Measurements from ENCODE around the gene APP.

DNA sequence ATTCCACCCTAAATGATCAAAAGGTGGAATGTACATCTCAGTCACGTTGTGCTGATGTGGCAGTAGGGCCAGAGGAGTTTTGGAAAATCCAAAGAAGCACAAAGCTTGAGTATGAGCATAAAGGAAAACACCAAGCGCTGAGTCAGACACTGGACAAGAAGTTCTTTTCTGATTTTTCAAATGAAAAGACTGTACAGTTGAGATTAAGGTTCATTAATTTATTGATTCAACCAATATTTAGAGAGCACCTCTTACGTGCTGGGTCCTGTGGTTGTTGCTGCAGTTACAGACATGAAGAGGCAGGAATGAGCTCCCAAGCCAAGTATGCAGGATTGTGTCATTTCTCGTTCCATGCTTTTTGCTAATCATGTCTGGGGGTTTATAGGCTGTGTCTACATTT lies 28.9 kb upstream of the APP start:
- TF ChIP-seq CTCF (IDR thresholded peaks at IDR 0.05 in 2 of 3, conservative IDR thresholded peaks at IDR 0.05 in 1 of 3; ENCODE audit: control insufficient read depth in 2 of 3, extremely low read depth in 1 of 3, insufficient read depth in 1 of 3, low read depth in 3 of 3, low read length in 3 of 3): no peak
- TF ChIP-seq SMC3 (IDR thresholded peaks at IDR 0.05; ENCODE audit: borderline replicate concordance, low read length): no peak
- no peak for TF ChIP-seq GABPA (IDR thresholded peaks at IDR 0.05; ENCODE audit: low read depth)
- no peak for TF ChIP-seq ZNF217 (IDR thresholded peaks at IDR 0.05)
- TF ChIP-seq ZNF687 (IDR thresholded peaks at IDR 0.05): no peak
- TF ChIP-seq, protein P1, sequence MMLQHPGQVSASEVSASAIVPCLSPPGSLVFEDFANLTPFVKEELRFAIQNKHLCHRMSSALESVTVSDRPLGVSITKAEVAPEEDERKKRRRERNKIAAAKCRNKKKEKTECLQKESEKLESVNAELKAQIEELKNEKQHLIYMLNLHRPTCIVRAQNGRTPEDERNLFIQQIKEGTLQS (IDR thresholded peaks at IDR 0.05; ENCODE audit: borderline replicate concordance, extremely low read depth, low read depth, low read length): no peak
- no peak for TF ChIP-seq ASH2L (IDR thresholded peaks at IDR 0.05; ENCODE audit: borderline replicate concordance, low read depth)
- TF ChIP-seq USF2 (IDR thresholded peaks at IDR 0.05; ENCODE audit: borderline replicate concordance, low read depth, low read length): no peak
- no peak for TF ChIP-seq SPI1 (IDR thresholded peaks at IDR 0.05; ENCODE audit: borderline replicate concordance, insufficient read depth, low read depth, low read length)
- no peak for TF ChIP-seq HCFC1 (IDR thresholded peaks at IDR 0.05; ENCODE audit: low read length)
- no peak for TF ChIP-seq MEF2A (IDR thresholded peaks at IDR 0.05; ENCODE audit: insufficient read depth, low read depth, low read length)
- no peak for TF ChIP-seq SIN3A (IDR thresholded peaks at IDR 0.05; ENCODE audit: low read depth, low read length)
- TF ChIP-seq NFIC (IDR thresholded peaks at IDR 0.05; ENCODE audit: low read depth, low read length): no peak

Data from GM12878 (cell line).